H1 (cell line): ENCODE measurements around the gene ITGA5. TPM values are rescaled to one million over a fixed set of nuclear protein-coding genes. Genes with fewer than 3 reads are reported as not detected.

Experiments
- CTCF ChIA-PET: fragments of 300-600 bp; sonication (Branson Sonifier 250); formaldehyde crosslinking; loops from one replicate; lab custom pipeline; 2021; ENCODE audit not compliant: partially characterized antibody; lab: Charles Lee
- POLR2A ChIA-PET: fragments of 300-600 bp; sonication (Branson Sonifier 250); formaldehyde crosslinking; loops from one replicate; lab custom pipeline; 2021; ENCODE audit warnings: inconsistent platforms; ENCODE audit not compliant: partially characterized antibody; lab: Charles Lee
- DNase-seq, 2 experiments: peaks; one replicate each; pipeline versions ENCODE4 v3.0.0 to v3.0.0-alpha.2; 2010 to 2022; ENCODE audit warnings: low spot score in 2 of 2, low read depth in 1 of 2, mixed read lengths in 1 of 2
- FAIRE-seq: peaks from 2 replicates; lab custom pipeline; 2011; peaks lifted over from hg19 to GRCh38; lab: Jason Lieb, UNC
- H2AFZ ChIP-seq: 2 replicates; pipeline ENCODE4 v1.8.1; 2012; ENCODE audit warnings: low read length, inconsistent platforms
- H2AK5ac ChIP-seq: 2 replicates; pipeline ENCODE4 v1.6.1; 2013; ENCODE audit warnings: low read depth, low read length
- H2BK120ac ChIP-seq: replicated peaks from 2 replicates; pipeline ENCODE3; 2013; ENCODE audit warnings: low read depth, low read length, inconsistent platforms
- H2BK12ac ChIP-seq: 2 replicates; pipeline ENCODE4 v1.6.1; 2013; ENCODE audit warnings: low read depth, low read length
- H2BK15ac ChIP-seq: 2 replicates; pipeline ENCODE4 v1.6.1; 2013; ENCODE audit warnings: low read length
- H2BK20ac ChIP-seq: 2 replicates; pipeline ENCODE4 v1.6.1; 2013; ENCODE audit warnings: low read length
- H2BK5ac ChIP-seq: 2 replicates; pipeline ENCODE4 v1.6.1; 2013; ENCODE audit warnings: low read depth, low read length
- H3K14ac ChIP-seq: 2 replicates; pipeline ENCODE4 v1.6.1; 2013; ENCODE audit warnings: inconsistent platforms; ENCODE audit not compliant: insufficient read length
- H3K18ac ChIP-seq: 2 replicates; pipeline ENCODE4 v1.6.1; 2013; ENCODE audit warnings: low read length; ENCODE audit errors: extremely low read depth
- H3K23ac ChIP-seq: 2 replicates; pipeline ENCODE4 v1.6.1; 2013; ENCODE audit warnings: inconsistent platforms; ENCODE audit not compliant: insufficient read length
- H3K23me2 ChIP-seq: 2 replicates; pipeline ENCODE4 v1.6.1; 2013; ENCODE audit warnings: low read depth, low read length
- H3K27ac ChIP-seq: 2 replicates; pipeline ENCODE4 v1.6.1; 2011; ENCODE audit warnings: low read depth, low read length, inconsistent platforms
- H3K27me3 ChIP-seq, 4 experiments: replicated peaks in 1 of 4; 1 replicate in 1 of 4; 2 replicates in 3 of 4; pipeline versions ENCODE4 v1.6.1 to v1.8.1; 2011 to 2013; ENCODE audit warnings: low read length in 3 of 4, mild to moderate bottlenecking in 3 of 4, inconsistent platforms in 2 of 4, mixed read lengths in 2 of 4, moderate library complexity in 1 of 4; ENCODE audit not compliant: control insufficient read depth in 3 of 4, insufficient read depth in 3 of 4; ENCODE audit errors: extremely low read depth in 1 of 4
- H3K36me3 ChIP-seq, 4 experiments: 2 replicates each; pipeline versions ENCODE4 v1.6.1 to v1.8.1; 2011 to 2013; ENCODE audit warnings: mild to moderate bottlenecking in 4 of 4, low read length in 3 of 4, moderate library complexity in 2 of 4, control low read depth in 1 of 4, inconsistent platforms in 1 of 4; ENCODE audit not compliant: insufficient read depth in 4 of 4, control insufficient read depth in 2 of 4
- H3K4ac ChIP-seq: replicated peaks from 2 replicates; pipeline ENCODE3; 2013; ENCODE audit warnings: low read length, low read depth, mixed read lengths, inconsistent platforms; ENCODE audit not compliant: insufficient read length
- H3K4me1 ChIP-seq, 4 experiments: replicated peaks in 1 of 4; 1 replicate in 1 of 4; 2 replicates in 3 of 4; pipeline versions ENCODE4 v1.6.1 to v1.8.1; 2011 to 2013; ENCODE audit warnings: low read length in 3 of 4, inconsistent platforms in 2 of 4, mixed read lengths in 1 of 4; ENCODE audit not compliant: insufficient read depth in 4 of 4, control insufficient read depth in 3 of 4
- H3K4me2 ChIP-seq, 2 experiments: 2 replicates each; pipeline versions ENCODE4 v1.6.1 to v1.8.1; 2011 to 2013; ENCODE audit warnings: low read depth in 2 of 2, low read length in 2 of 2, control low read depth in 1 of 2, inconsistent platforms in 1 of 2, mild to moderate bottlenecking in 1 of 2; ENCODE audit not compliant: insufficient read depth in 1 of 2
- H3K4me3 ChIP-seq, 4 experiments: fragments of 200-600, 300-600 bp in 1 of 4; sonication (generic), shearing (Covaris generic), sonication (Bioruptor Twin) in 1 of 4; 2 replicates each; pipeline versions ENCODE4 v1.5.1 to v1.8.1; 2011 to 2016; ENCODE audit warnings: low read length in 4 of 4, low read depth in 3 of 4, control low read depth in 2 of 4, inconsistent platforms in 2 of 4, mild to moderate bottlenecking in 2 of 4, mixed read lengths in 1 of 4, moderate library complexity in 1 of 4; ENCODE audit not compliant: insufficient read depth in 2 of 4; ENCODE audit errors: extremely low read depth in 1 of 4
- H3K56ac ChIP-seq: replicated peaks from 2 replicates; pipeline ENCODE3; 2013; ENCODE audit warnings: low read depth, mild to moderate bottlenecking, mixed read lengths, low read length, inconsistent platforms; ENCODE audit not compliant: insufficient read length
- H3K79me1 ChIP-seq: 2 replicates; pipeline ENCODE4 v1.6.1; 2013; ENCODE audit warnings: low read depth, low read length, control low read depth
- H3K79me2 ChIP-seq, 2 experiments: 2 replicates each; pipeline versions ENCODE4 v1.6.1 to v1.8.1; 2012 to 2013; ENCODE audit warnings: low read length in 2 of 2, mild to moderate bottlenecking in 2 of 2, inconsistent platforms in 1 of 2; ENCODE audit not compliant: insufficient read depth in 2 of 2, control insufficient read depth in 1 of 2
- H3K9ac ChIP-seq, 4 experiments: replicated peaks in 1 of 4; 1 replicate in 1 of 4; 2 replicates in 3 of 4; pipeline versions ENCODE4 v1.6.1 to v1.8.1; 2011 to 2013; ENCODE audit warnings: low read depth in 3 of 4, low read length in 3 of 4, control low read depth in 2 of 4, mild to moderate bottlenecking in 2 of 4, moderate library complexity in 2 of 4, inconsistent platforms in 1 of 4; ENCODE audit errors: extremely low read depth in 1 of 4
- H3K9me3 ChIP-seq, 2 experiments: 2 replicates each; pipeline versions ENCODE4 v1.6.1 to v1.8.1; 2012 to 2013; ENCODE audit warnings: mild to moderate bottlenecking in 2 of 2, moderate library complexity in 2 of 2, control low read depth in 1 of 2, inconsistent platforms in 1 of 2, low read depth in 1 of 2, low read length in 1 of 2, mixed read lengths in 1 of 2; ENCODE audit not compliant: insufficient read depth in 2 of 2
- H4K20me1 ChIP-seq, 2 experiments: replicated peaks in 1 of 2; 2 replicates each; pipeline versions ENCODE3 to v1.8.1; 2011 to 2013; ENCODE audit warnings: inconsistent platforms in 2 of 2, low read length in 2 of 2, mild to moderate bottlenecking in 1 of 2; ENCODE audit not compliant: insufficient read depth in 2 of 2, control insufficient read depth in 1 of 2
- H4K5ac ChIP-seq: 2 replicates; pipeline ENCODE4 v1.6.1; 2013; ENCODE audit warnings: low read length, low read depth, mixed read lengths, inconsistent platforms; ENCODE audit not compliant: insufficient read length
- H4K8ac ChIP-seq: 2 replicates; pipeline ENCODE4 v1.8.0; 2013; ENCODE audit warnings: mild to moderate bottlenecking, moderate library complexity, low read length, inconsistent platforms; ENCODE audit not compliant: insufficient read depth; ENCODE audit errors: extremely low read depth
- H4K91ac ChIP-seq: replicated peaks from 2 replicates; pipeline ENCODE3; 2013; ENCODE audit warnings: low read length, mixed read lengths, inconsistent platforms; ENCODE audit not compliant: insufficient read length
- ASH2L ChIP-seq: fragments of 200-600, 300-600 bp; sonication (generic); IDR thresholded peaks from one replicate; pipeline ENCODE4 v1.7.1; 2017; ENCODE audit warnings: low read length
- CEBPB ChIP-seq: IDR thresholded peaks from 2 replicates; pipeline ENCODE4 v1.6.1; 2012; ENCODE audit warnings: low read depth, low read length
- HDAC2 ChIP-seq, 2 experiments: fragments of 300-600 bp in 1 of 2; sonication (generic) in 1 of 2; IDR thresholded peaks; 2 replicates each; pipeline ENCODE4 v1.6.1; 2011 to 2012; ENCODE audit warnings: low read depth in 2 of 2, low read length in 2 of 2, mild to moderate bottlenecking in 2 of 2, moderate library complexity in 2 of 2, borderline replicate concordance in 1 of 2, inconsistent platforms in 1 of 2
- WGBS, 2 experiments: shearing (Covaris generic) in 1 of 2; methylation state at CpG; one replicate each; pipeline versions ENCODE4 v1.1.6 to v1.1.7; 2013 to 2015; ENCODE audit warnings: low lambda C conversion rate in 2 of 2, mixed read lengths in 2 of 2, inconsistent platforms in 1 of 2, low coverage in 1 of 2, missing lambda C conversion rate in 1 of 2; ENCODE audit not compliant: insufficient replicate concordance in 2 of 2, insufficient coverage in 1 of 2, insufficient read length in 1 of 2; ENCODE audit errors: extremely low coverage in 1 of 2, missing lambda C conversion rate in 1 of 2; 5-methylcytosine and 5-hydroxymethylcytosine counted together
- polyA plus RNA-seq, 7 experiments: library from polyadenylated mRNA; depleted of rRNA in 3 of 7; stranded (reverse) in 5 of 7; unstranded in 2 of 7; fragments of >200 nt in 5 of 7; fragments of 200-250 nt in 2 of 7; gene quantifications; 1 replicate in 5 of 7; 2 replicates in 1 of 7; 4 replicates in 1 of 7; pipeline versions ENCODE4 v1.2.1 to v1.2.3, GENCODE V29; 2011 to 2013; ENCODE audit warnings: missing spikeins in 2 of 7, mixed read lengths in 2 of 7
- total RNA-seq: library from RNA; stranded (reverse); fragmentation: NEBNext Ultra II Directional; extraction: Animal tissue kit (Norgen Biotek cat#: 25700); gene quantifications from 2 replicates; pipeline ENCODE4 v1.2.1, GENCODE V29; 2021
- TF ChIP-seq, protein P1 (sequence below): IDR thresholded peaks from 2 replicates; pipeline ENCODE4 v1.6.1; 2012; ENCODE audit warnings: low read length, inconsistent platforms
- TF ChIP-seq, protein P2 (sequence below): IDR thresholded peaks from 2 replicates; pipeline ENCODE4 v1.6.1; 2012; ENCODE audit warnings: inconsistent platforms
- TF ChIP-seq, protein P3 (sequence below), 3 experiments: IDR thresholded peaks; 1 replicate in 2 of 3; 2 replicates in 1 of 3; pipeline versions ENCODE4 v1.5.1 to v1.6.1; 2011; ENCODE audit warnings: low read length in 3 of 3, mild to moderate bottlenecking in 3 of 3, inconsistent platforms in 2 of 3, low read depth in 1 of 3, moderate library complexity in 1 of 3; ENCODE audit not compliant: insufficient read depth in 1 of 3; ENCODE audit errors: control extremely low read depth in 1 of 3

ITGA5 gene
- total and polyA plus RNA-seq, 2 of the 8 experiments (the other 6 are each of a cell fraction or from before 2014, with no cell fraction given) = 11.6 to 19.4 TPM

DNA sequence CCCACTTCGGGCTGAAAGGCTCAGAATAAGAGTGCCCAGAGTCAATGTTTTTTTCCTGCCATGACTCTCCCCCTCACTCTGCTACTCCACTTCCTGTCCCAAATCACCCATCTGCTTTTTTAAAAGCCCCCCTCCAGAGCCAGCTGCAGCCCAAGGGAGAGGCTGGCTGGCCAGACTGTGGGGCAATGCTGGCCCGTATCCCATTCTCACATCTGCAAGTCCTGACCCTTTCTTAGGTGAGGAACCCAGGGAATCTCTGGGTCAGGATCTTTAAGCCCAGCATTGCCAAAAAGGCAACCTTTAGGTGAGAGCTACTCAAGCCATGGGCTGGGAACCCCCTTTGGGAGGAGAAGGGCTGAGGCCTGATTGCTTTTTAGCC lies 1.7 kb upstream of the ITGA5 start:
- H3K79me2 ChIP-seq = no peaks in the 10 kb centered on the region
- H4K8ac ChIP-seq = no peak overlapping the region
- ChIA-PET CTCF (interaction anchor here (0.6 to 12.1 kb wide), 10 partner anchors 8 to 164 kb away, joined by 3 to 271 read pairs (median 5); partner anchors contain the start of gene ZNF385A), POLR2A (interaction anchor here (0.6 to 2.0 kb wide), 7 partner anchors 9 to 130 kb away, joined by 3 to 9 read pairs (median 3); no protein-coding TSS in a partner anchor)
- H3K9me3 ChIP-seq = no peaks in the 10 kb centered on the region
- H2BK120ac ChIP-seq = no peak overlapping the region
- no peak overlapping the region for H3K9ac ChIP-seq
- H3K14ac ChIP-seq = no peak overlapping the region
- no peak overlapping the region for H3K23ac ChIP-seq
- H3K56ac ChIP-seq = no peak overlapping the region
- no peak overlapping the region for H2BK20ac ChIP-seq
- no peak overlapping the region for H4K5ac ChIP-seq
- H3K27ac ChIP-seq = no peak overlapping the region
- H3K36me3 ChIP-seq = no peaks in the 10 kb centered on the region
- 52% methylated on average over 2 of the region's 2 CpGs; no CpG with 5 or more reads in 1 of the 2 experiments for WGBS, 2 experiments
- no peaks in the 10 kb centered on the region for H4K20me1 ChIP-seq
- H3K18ac ChIP-seq = peak overlapping the region; percentile 75; the same call in 1 of the 2 replicates
- H4K91ac ChIP-seq = peak overlapping the region; percentile 38
- H3K23me2 ChIP-seq = peaks cover 5% of the 10 kb centered on the region
- DNase-seq (no peak), FAIRE-seq (no peak)
- H2BK15ac ChIP-seq = no peak overlapping the region; the same call in 1 of the 2 replicates
- peak overlapping the region in 1 of 4 experiments; percentile 24; a peak in 1 of 8 replicates for H3K4me3 ChIP-seq
- H2BK12ac ChIP-seq = 0 out of 2 replicates have a peak overlapping the region, but pooled peaks have one; percentile 70
- H3K27me3 ChIP-seq = peaks cover 0 to 24% (median 18%) of the 10 kb centered on the region in 4 experiments; a peak in 6 of 7 replicates
- H2BK5ac ChIP-seq = peak overlapping the region; percentile 77; the same call in 1 of the 2 replicates
- H2AK5ac ChIP-seq = no peak overlapping the region
- H3K79me1 ChIP-seq = no peaks in the 10 kb centered on the region
- peak overlapping the region; percentile 15 for H3K4ac ChIP-seq
- H3K4me2 ChIP-seq = peak overlapping the region; percentile 25 to 77
- no peak overlapping the region for H2AFZ ChIP-seq
- H3K4me1 ChIP-seq = peaks cover 6 to 16% (median 9%) of the 10 kb centered on the region in 4 experiments
- TF ChIP-seq HDAC2 (IDR thresholded peaks at IDR 0.05; ENCODE audit: borderline replicate concordance in 1 of 2, low read depth in 2 of 2, low read length in 2 of 2) (no peak), CEBPB (no peak), ASH2L (no peak)
- TF ChIP-seq, protein P1, sequence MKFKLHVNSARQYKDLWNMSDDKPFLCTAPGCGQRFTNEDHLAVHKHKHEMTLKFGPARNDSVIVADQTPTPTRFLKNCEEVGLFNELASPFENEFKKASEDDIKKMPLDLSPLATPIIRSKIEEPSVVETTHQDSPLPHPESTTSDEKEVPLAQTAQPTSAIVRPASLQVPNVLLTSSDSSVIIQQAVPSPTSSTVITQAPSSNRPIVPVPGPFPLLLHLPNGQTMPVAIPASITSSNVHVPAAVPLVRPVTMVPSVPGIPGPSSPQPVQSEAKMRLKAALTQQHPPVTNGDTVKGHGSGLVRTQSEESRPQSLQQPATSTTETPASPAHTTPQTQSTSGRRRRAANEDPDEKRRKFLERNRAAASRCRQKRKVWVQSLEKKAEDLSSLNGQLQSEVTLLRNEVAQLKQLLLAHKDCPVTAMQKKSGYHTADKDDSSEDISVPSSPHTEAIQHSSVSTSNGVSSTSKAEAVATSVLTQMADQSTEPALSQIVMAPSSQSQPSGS = no peak
- TF ChIP-seq, protein P2, sequence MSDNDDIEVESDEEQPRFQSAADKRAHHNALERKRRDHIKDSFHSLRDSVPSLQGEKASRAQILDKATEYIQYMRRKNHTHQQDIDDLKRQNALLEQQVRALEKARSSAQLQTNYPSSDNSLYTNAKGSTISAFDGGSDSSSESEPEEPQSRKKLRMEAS = no peak
- TF ChIP-seq, protein P3, sequence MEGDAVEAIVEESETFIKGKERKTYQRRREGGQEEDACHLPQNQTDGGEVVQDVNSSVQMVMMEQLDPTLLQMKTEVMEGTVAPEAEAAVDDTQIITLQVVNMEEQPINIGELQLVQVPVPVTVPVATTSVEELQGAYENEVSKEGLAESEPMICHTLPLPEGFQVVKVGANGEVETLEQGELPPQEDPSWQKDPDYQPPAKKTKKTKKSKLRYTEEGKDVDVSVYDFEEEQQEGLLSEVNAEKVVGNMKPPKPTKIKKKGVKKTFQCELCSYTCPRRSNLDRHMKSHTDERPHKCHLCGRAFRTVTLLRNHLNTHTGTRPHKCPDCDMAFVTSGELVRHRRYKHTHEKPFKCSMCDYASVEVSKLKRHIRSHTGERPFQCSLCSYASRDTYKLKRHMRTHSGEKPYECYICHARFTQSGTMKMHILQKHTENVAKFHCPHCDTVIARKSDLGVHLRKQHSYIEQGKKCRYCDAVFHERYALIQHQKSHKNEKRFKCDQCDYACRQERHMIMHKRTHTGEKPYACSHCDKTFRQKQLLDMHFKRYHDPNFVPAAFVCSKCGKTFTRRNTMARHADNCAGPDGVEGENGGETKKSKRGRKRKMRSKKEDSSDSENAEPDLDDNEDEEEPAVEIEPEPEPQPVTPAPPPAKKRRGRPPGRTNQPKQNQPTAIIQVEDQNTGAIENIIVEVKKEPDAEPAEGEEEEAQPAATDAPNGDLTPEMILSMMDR (IDR thresholded peaks at IDR 0.05; ENCODE audit: control extremely low read depth in 1 of 3, insufficient read depth in 1 of 3, low read depth in 1 of 3, low read length in 3 of 3) = no peak
